Measurements from ENCODE around the gene SNX9. TPM values are rescaled to one million over a fixed set of nuclear protein-coding genes. Genes with fewer than 3 reads are reported as not detected.

SNX9 gene
- total and polyA plus RNA-seq, 2 of the 8 experiments (the other 6 are each of a cell fraction or from before 2014, with no cell fraction given): 11.8 to 23.2 TPM

- Histone ChIP-seq H3K27ac (ENCODE audit: low read depth, low read length) (no peak overlapping the region), H4K5ac (ENCODE audit: insufficient read length, low read depth, low read length) (no peak overlapping the region), H3K4ac (replicated peaks; ENCODE audit: insufficient read length, low read depth, low read length) (no peak overlapping the region), H2AK5ac (ENCODE audit: low read depth, low read length) (peak overlapping the region; percentile 72; the same call in 1 of the 2 replicates), H3K79me2 (ENCODE audit: control insufficient read depth in 1 of 2, insufficient read depth in 2 of 2, low read length in 2 of 2) (no peaks in the 10 kb centered on the region), H3K4me3 (ENCODE audit: extremely low read depth in 1 of 4, insufficient read depth in 2 of 4, low read depth in 3 of 4, low read length in 4 of 4) (no peak overlapping the region), H3K9ac (replicated peaks in 1 of 4; ENCODE audit: extremely low read depth in 1 of 4, low read depth in 3 of 4, low read length in 3 of 4) (no peak overlapping the region), H2BK120ac (replicated peaks; ENCODE audit: low read depth, low read length) (no peak overlapping the region), H3K23me2 (ENCODE audit: low read depth, low read length) (peaks cover 2% of the 10 kb centered on the region; the same call in 1 of the 2 replicates), H3K23ac (ENCODE audit: insufficient read length) (no peak overlapping the region), H3K79me1 (ENCODE audit: low read depth, low read length) (no peaks in the 10 kb centered on the region), H3K14ac (ENCODE audit: insufficient read length) (no peak overlapping the region), H3K9me3 (ENCODE audit: insufficient read depth in 2 of 2, low read depth in 1 of 2, low read length in 1 of 2) (no peaks in the 10 kb centered on the region), H3K36me3 (ENCODE audit: control insufficient read depth in 2 of 4, insufficient read depth in 4 of 4, low read length in 3 of 4) (no peaks in the 10 kb centered on the region; a peak in 1 of 8 replicates), H2BK15ac (ENCODE audit: low read length) (no peak overlapping the region), H3K4me1 (replicated peaks in 1 of 4; ENCODE audit: control insufficient read depth in 3 of 4, insufficient read depth in 4 of 4, low read length in 3 of 4) (peaks cover 0 to 6% (median 3%) of the 10 kb centered on the region in 4 experiments; a peak in 2 of 7 replicates), H4K8ac (ENCODE audit: extremely low read depth, insufficient read depth, low read length) (0 out of 2 replicates have a peak overlapping the region, but pooled peaks have one; percentile 45), H4K91ac (replicated peaks; ENCODE audit: insufficient read length, low read length) (no peak overlapping the region), H3K18ac (ENCODE audit: extremely low read depth, low read length) (no peak overlapping the region), H3K56ac (replicated peaks; ENCODE audit: insufficient read length, low read depth, low read length) (no peak overlapping the region), H4K20me1 (replicated peaks in 1 of 2; ENCODE audit: control insufficient read depth in 1 of 2, insufficient read depth in 2 of 2, low read length in 2 of 2) (no peaks in the 10 kb centered on the region), H2BK5ac (ENCODE audit: low read depth, low read length) (0 out of 2 replicates have a peak overlapping the region, but pooled peaks have one; percentile 14), H3K4me2 (ENCODE audit: insufficient read depth in 1 of 2, low read depth in 2 of 2, low read length in 2 of 2) (no peak overlapping the region), H3K27me3 (replicated peaks in 1 of 4; ENCODE audit: control insufficient read depth in 3 of 4, extremely low read depth in 1 of 4, insufficient read depth in 3 of 4, low read length in 3 of 4) (no peaks in the 10 kb centered on the region), H2BK20ac (ENCODE audit: low read length) (peak overlapping the region; percentile 86; the same call in 1 of the 2 replicates), H2BK12ac (ENCODE audit: low read depth, low read length) (peak overlapping the region; percentile 6; the same call in 1 of the 2 replicates), H2AFZ (ENCODE audit: low read length) (no peak overlapping the region)
- ChIA-PET CTCF (ENCODE audit: partially characterized antibody) (no interaction called here), POLR2A (ENCODE audit: partially characterized antibody) (no interaction called here)
- DNase-seq (ENCODE audit: low read depth in 1 of 2, low spot score in 2 of 2) (no peak), FAIRE-seq (no peak)
- WGBS, 2 experiments (ENCODE audit: extremely low coverage in 1 of 2, insufficient coverage in 1 of 2, insufficient read length in 1 of 2, insufficient replicate concordance in 2 of 2, low coverage in 1 of 2, low lambda C conversion rate in 2 of 2, missing lambda C conversion rate in 1 of 2): 89% methylated on average over 16 of the region's 17 CpGs; no CpG with 5 or more reads in 1 of the 2 experiments
- TF ChIP-seq CEBPB (IDR thresholded peaks at IDR 0.05; ENCODE audit: low read depth, low read length) (no peak), EGR1 (IDR thresholded peaks at IDR 0.05; ENCODE audit: borderline replicate concordance, low read depth, low read length) (no peak), EZH2 (IDR thresholded peaks at IDR 0.05; ENCODE audit: low read depth, low read length, severe bottlenecking) (no peak), SRF (IDR thresholded peaks at IDR 0.05; ENCODE audit: low read depth, low read length) (no peak), CBX5 (IDR thresholded peaks at IDR 0.05; ENCODE audit: low read depth, low read length) (no peak), NRF1 (IDR thresholded peaks at IDR 0.05; ENCODE audit: low read depth, low read length) (no peak), SUZ12 (IDR thresholded peaks at IDR 0.05; ENCODE audit: low read length) (no peak), RAD21 (IDR thresholded peaks at IDR 0.05 in 1 of 2, conservative IDR thresholded peaks at IDR 0.05 in 1 of 2; ENCODE audit: low read depth in 2 of 2, low read length in 2 of 2) (no peak), USF2 (IDR thresholded peaks at IDR 0.05; ENCODE audit: low read length) (no peak), SIRT6 (IDR thresholded peaks at IDR 0.05; ENCODE audit: low read length) (no peak)
Measured at GRCh38 chr6:157774153-157775135, 48.6 kb upstream of the SNX9 start.

All from H1 (cell line).